GM23248 (cell line): Measurements from ENCODE around the gene TPRG1. TPM values are rescaled to one million over a fixed set of nuclear protein-coding genes. Genes with fewer than 3 reads are reported as not detected.

ENCODE experiments used
- DNase-seq: peaks from one replicate; pipeline ENCODE4 v3.0.0-alpha.2; 2015
- H2AFZ ChIP-seq: fragments of 200-600 bp; sonication (generic); 2 replicates; pipeline ENCODE4 v1.6.1; 2016; ENCODE audit warnings: antibody characterized with exemption
- H3F3A ChIP-seq: fragments of 200-600 bp; sonication (generic); 2 replicates; pipeline ENCODE4 v1.6.1; 2016; ENCODE audit warnings: mild to moderate bottlenecking, antibody characterized with exemption, mixed run types; ENCODE audit not compliant: insufficient read depth
- H3K27ac ChIP-seq: fragments of 200-600 bp; sonication (generic); 2 replicates; pipeline ENCODE4 v1.5.1; 2016; ENCODE audit warnings: mild to moderate bottlenecking
- H3K27me3 ChIP-seq: fragments of 200-600 bp; sonication (generic); replicated peaks from 2 replicates; pipeline ENCODE4 v1.6.1; 2016; ENCODE audit warnings: mild to moderate bottlenecking; ENCODE audit not compliant: insufficient read depth
- H3K36me3 ChIP-seq: fragments of 200-600 bp; sonication (generic); 2 replicates; pipeline ENCODE4 v1.6.1; 2016; ENCODE audit warnings: low read depth, mild to moderate bottlenecking
- H3K4me1 ChIP-seq: fragments of 200-600 bp; sonication (generic); 2 replicates; pipeline ENCODE4 v1.6.1; 2016; ENCODE audit warnings: mild to moderate bottlenecking; ENCODE audit not compliant: insufficient read depth
- H3K4me2 ChIP-seq: fragments of 200-600 bp; sonication (generic); one replicate; pipeline ENCODE4 v1.6.1; 2016; ENCODE audit warnings: mild to moderate bottlenecking; ENCODE audit not compliant: unreplicated experiment
- H3K4me3 ChIP-seq: fragments of 200-600 bp; sonication (generic); 2 replicates; pipeline ENCODE4 v1.5.1; 2016; ENCODE audit warnings: mild to moderate bottlenecking
- H3K79me2 ChIP-seq: fragments of 200-600 bp; sonication (generic); 2 replicates; pipeline ENCODE4 v1.6.1; 2016; ENCODE audit warnings: mild to moderate bottlenecking; ENCODE audit not compliant: insufficient read depth
- H3K9ac ChIP-seq: fragments of 200-600 bp; sonication (generic); 2 replicates; pipeline ENCODE4 v1.6.1; 2016; ENCODE audit warnings: mild to moderate bottlenecking
- H3K9me2 ChIP-seq: fragments of 200-600 bp; sonication (generic); 2 replicates; pipeline ENCODE4 v1.6.1; 2016; ENCODE audit warnings: mixed run types, mild to moderate bottlenecking, moderate library complexity; ENCODE audit not compliant: insufficient read depth
- H3K9me3 ChIP-seq: fragments of 200-600 bp; sonication (generic); one replicate; pipeline ENCODE4 v1.6.1; 2017; ENCODE audit warnings: low read depth
- H4K20me1 ChIP-seq: fragments of 200-600 bp; sonication (generic); 2 replicates; pipeline ENCODE4 v1.6.0; 2016; ENCODE audit not compliant: insufficient read depth
- EZH2 ChIP-seq: fragments of 200-600 bp; sonication (generic); IDR thresholded peaks from 2 replicates; pipeline ENCODE4 v1.6.1; 2018; ENCODE audit warnings: antibody characterized with exemption, mild to moderate bottlenecking; ENCODE audit not compliant: insufficient read depth, poor library complexity, severe bottlenecking
- EZH2phosphoT487 ChIP-seq: fragments of 200-600 bp; sonication (generic); IDR thresholded peaks from 2 replicates; pipeline ENCODE4 v1.6.1; 2018; ENCODE audit warnings: antibody characterized with exemption, moderate library complexity, mild to moderate bottlenecking, low read depth; ENCODE audit not compliant: insufficient read depth
- WGBS, 2 experiments: methylation state at CpG; one replicate each; pipeline ENCODE4 v1.1.6; 2015 to 2017; ENCODE audit warnings: low lambda C conversion rate in 2 of 2, low coverage in 1 of 2; ENCODE audit errors: missing lambda C conversion rate in 2 of 2; 5-methylcytosine and 5-hydroxymethylcytosine counted together
- in situ Hi-C: fragments of 300-500 bp; cut with MboI; formaldehyde crosslinking; loops from 2 replicates; pipeline ENCODE4 v1.15.0; 2020
- polyA plus RNA-seq: library from polyadenylated mRNA; unstranded; fragments of >200 nt; fragmentation: Nextera tagmentation; extraction: Ambion mirVana; gene quantifications from 2 replicates; pipeline ENCODE4 v1.2.1, GENCODE V29; 2016
- total RNA-seq: library from RNA; depleted of rRNA; stranded (reverse); fragments of >200 nt; shearing (Covaris generic); gene quantifications from 2 replicates; pipeline ENCODE4 v1.2.3, GENCODE V29; 2014

Gene TPRG1
- total and polyA plus RNA-seq, 2 experiments from 2014 or later: not detected

DNA sequence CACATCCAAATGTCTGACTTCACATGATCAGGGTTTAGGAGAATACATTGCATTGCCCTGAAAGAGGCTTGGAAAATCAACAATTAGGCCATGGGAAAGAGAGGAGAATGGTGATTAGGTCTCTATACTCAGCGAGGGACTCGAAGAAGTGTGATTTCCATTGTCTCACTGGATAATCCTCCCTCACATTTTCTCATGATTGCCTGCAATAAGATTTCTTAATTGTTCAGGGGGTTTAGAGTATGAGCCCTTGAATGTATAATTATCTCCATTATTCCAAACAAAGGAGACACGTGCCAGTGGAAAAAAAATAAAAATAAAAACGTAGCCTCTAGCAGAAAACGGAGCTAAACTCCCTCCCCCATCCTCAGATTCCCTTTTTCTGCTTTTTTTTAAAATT, 173.2 kb downstream of the TPRG1 start:
- Histone ChIP-seq H3K4me1 (peaks cover 5% of the 10 kb centered on the region), H3K27ac (no peak overlapping the region), H3K9me3 (no peaks in the 10 kb centered on the region), H3K36me3 (no peaks in the 10 kb centered on the region), H2AFZ (no peak overlapping the region), H3K9ac (no peak overlapping the region), H3K9me2 (no peaks in the 10 kb centered on the region), H3K4me3 (no peak overlapping the region), H3F3A (no peaks in the 10 kb centered on the region), H3K79me2 (no peaks in the 10 kb centered on the region), H4K20me1 (no peaks in the 10 kb centered on the region), H3K27me3 (no peaks in the 10 kb centered on the region), H3K4me2 (no peak overlapping the region)
- 55 to 61% methylated on average over 5 of the region's 5 CpGs for WGBS, 2 experiments
- TF ChIP-seq EZH2phosphoT487 (no peak), EZH2 (no peak)
- no peak for DNase-seq
- in situ Hi-C loops: no loop called here

DNA sequence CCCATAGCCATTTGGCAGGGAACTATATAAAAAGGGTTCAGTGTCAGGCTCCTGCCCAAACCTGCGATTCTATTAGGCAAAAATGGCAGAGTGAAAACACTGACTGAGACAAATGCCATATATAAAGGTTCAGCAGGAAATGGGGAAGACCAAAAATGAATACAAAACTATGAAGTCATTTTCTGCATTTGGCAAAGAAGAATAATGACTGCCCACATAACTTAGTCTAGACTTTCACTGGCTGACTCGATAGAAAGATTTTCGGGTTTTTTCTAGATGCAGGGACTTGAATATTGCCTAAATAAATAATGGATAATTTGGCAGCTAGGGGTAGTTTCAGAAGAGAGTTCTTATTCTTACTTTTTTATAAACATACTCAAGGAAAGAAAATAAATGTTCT, 178.0 kb downstream of the TPRG1 start:
- no peaks in the 10 kb centered on the region for H3K27me3 ChIP-seq
- H4K20me1 ChIP-seq: no peaks in the 10 kb centered on the region
- peaks cover 8% of the 10 kb centered on the region for H3K4me1 ChIP-seq
- no peak for TF ChIP-seq EZH2phosphoT487
- TF ChIP-seq EZH2: no peak
- H3K4me3 ChIP-seq: no peak overlapping the region
- H3K4me2 ChIP-seq: no peak overlapping the region
- no peaks in the 10 kb centered on the region for H3K9me2 ChIP-seq
- no peaks in the 10 kb centered on the region for H3K79me2 ChIP-seq
- H3K9me3 ChIP-seq: no peaks in the 10 kb centered on the region
- in situ Hi-C loops: no loop called here
- H3F3A ChIP-seq: no peaks in the 10 kb centered on the region
- DNase-seq: peak; percentile 55
- no peak overlapping the region for H3K27ac ChIP-seq
- no peaks in the 10 kb centered on the region for H3K36me3 ChIP-seq
- whole genome bisulfite sequencing, 2 experiments: 42 to 54% methylated on average over 3 of the region's 3 CpGs
- H3K9ac ChIP-seq: no peak overlapping the region
- H2AFZ ChIP-seq: peak overlapping the region; percentile 10; the same call in 1 of the 2 replicates

DNA sequence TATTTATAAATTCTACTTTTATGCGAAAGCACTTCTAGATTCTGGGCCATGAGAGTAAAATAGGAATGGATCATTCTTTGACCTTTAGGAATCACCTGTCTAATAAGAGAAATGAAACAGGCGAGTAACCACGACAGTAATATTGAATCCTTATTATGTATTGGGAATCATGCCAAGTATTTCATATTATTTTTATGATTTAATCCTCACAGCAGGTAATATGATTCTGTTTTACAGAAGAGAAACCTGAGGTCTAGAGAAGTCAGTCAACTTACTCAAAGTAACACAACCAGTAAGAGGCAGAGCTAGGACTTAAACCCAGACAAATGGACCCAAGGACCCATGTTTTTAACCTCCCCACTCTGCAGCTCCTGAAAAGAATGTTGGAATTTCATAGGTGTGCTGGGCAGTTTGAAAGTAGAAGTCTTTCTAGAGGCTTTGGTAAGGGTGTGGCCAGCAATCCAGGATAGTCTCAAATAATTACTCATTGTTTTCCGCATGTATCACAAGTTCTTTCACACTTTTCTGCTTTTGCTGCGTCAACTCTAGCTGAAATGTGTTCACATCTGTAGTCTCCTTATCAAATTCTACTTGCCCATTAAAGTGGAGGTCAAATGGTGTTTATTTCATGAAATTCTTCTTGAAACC, 181.7 kb downstream of the TPRG1 start:
- Histone ChIP-seq H3K79me2 (no peaks in the 10 kb centered on the region), H3K9me2 (no peaks in the 10 kb centered on the region), H3F3A (0 out of 2 replicates have a peak, but pooled peaks cover 5% of the 10 kb centered on the region), H2AFZ (no peak overlapping the region), H3K27ac (no peak overlapping the region), H3K9me3 (no peaks in the 10 kb centered on the region), H3K4me2 (no peak overlapping the region), H3K9ac (no peak overlapping the region), H3K4me3 (no peak overlapping the region), H3K4me1 (peaks cover 23% of the 10 kb centered on the region), H4K20me1 (no peaks in the 10 kb centered on the region), H3K27me3 (no peaks in the 10 kb centered on the region), H3K36me3 (no peaks in the 10 kb centered on the region)
- no peak for TF ChIP-seq EZH2
- TF ChIP-seq EZH2phosphoT487: no peak
- in situ Hi-C loops: no loop called here
- DNase-seq: no peak
- WGBS, 2 experiments: 92 to 97% methylated on average over 5 of the region's 5 CpGs

- in situ Hi-C loops: no loop called here
- Histone ChIP-seq H2AFZ (0 out of 2 replicates have a peak overlapping the region, but pooled peaks have one; percentile 87), H3K27me3 (no peaks in the 10 kb centered on the region), H3K4me2 (no peak overlapping the region), H3K9me2 (no peaks in the 10 kb centered on the region), H3K4me3 (no peak overlapping the region), H3F3A (0 out of 2 replicates have a peak, but pooled peaks cover 5% of the 10 kb centered on the region), H3K9me3 (no peaks in the 10 kb centered on the region), H3K79me2 (no peaks in the 10 kb centered on the region), H3K9ac (no peak overlapping the region), H3K4me1 (peaks cover 23% of the 10 kb centered on the region), H3K36me3 (no peaks in the 10 kb centered on the region), H4K20me1 (no peaks in the 10 kb centered on the region), H3K27ac (no peak overlapping the region)
- WGBS, 2 experiments: 82 to 84% methylated on average over 6 of the region's 6 CpGs
- TF ChIP-seq EZH2phosphoT487 (no peak), EZH2 (no peak)
- DNase-seq: no peak
These were observed 182.5 kb downstream of the TPRG1 start for GRCh38 chr3:189353988-189354889.
